ENCODE results near the gene NKX2-1. TPM values are rescaled to one million over a fixed set of nuclear protein-coding genes. Genes with fewer than 3 reads are reported as not detected.
"Not testable (repeated sequence)": the region's sequence is repeated elsewhere in the genome, so short reads cannot be mapped to it uniquely, and the experiment has no call there.

Gene NKX2-1
- total RNA-seq, 1 donor from 2014 or later: not detected

DNA sequence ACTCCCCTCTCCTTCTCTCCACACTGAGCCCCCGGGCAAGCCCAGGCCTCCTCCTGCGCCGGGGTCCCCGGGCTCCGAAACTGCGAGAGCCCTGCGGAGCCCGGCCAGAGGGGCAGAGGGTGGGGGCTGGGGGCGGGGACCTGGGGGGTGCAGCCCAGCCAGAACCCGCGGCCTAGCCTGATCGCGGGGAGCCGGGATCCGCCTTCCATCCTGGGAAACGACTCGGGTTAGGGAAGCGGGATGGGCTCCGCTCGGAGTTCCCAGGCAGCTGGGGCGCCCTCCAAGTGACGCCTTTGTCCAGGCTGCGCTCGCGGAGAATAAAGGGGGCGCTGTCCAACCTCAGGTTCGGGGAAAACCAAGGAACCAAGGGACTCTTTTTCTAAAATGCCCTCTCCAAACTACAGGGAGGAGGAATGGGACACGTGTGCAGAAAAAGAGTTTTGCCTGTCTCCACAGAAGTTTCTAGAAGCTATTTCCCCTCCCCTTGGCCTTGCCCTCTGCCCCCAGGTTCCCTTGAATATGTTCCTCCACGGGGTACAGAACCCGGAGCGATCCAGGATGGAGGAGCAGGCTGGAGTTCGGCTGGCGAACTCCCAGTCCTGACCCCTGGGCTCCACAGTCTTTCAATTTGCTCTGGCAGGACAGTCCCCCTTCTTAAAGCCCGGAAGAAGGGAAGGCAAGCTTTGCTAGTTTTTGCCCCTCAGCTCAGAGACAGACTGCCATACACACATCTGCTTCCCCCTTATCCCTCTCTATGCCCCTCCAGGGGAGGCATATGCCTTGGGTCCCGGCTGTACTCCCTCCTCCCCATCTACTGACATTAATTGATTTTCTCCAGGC is 13.9 kb downstream of the NKX2-1 start:
- no peak for DNase-seq (ENCODE audit: extremely low read depth, low read depth, low spot score)

DNA sequence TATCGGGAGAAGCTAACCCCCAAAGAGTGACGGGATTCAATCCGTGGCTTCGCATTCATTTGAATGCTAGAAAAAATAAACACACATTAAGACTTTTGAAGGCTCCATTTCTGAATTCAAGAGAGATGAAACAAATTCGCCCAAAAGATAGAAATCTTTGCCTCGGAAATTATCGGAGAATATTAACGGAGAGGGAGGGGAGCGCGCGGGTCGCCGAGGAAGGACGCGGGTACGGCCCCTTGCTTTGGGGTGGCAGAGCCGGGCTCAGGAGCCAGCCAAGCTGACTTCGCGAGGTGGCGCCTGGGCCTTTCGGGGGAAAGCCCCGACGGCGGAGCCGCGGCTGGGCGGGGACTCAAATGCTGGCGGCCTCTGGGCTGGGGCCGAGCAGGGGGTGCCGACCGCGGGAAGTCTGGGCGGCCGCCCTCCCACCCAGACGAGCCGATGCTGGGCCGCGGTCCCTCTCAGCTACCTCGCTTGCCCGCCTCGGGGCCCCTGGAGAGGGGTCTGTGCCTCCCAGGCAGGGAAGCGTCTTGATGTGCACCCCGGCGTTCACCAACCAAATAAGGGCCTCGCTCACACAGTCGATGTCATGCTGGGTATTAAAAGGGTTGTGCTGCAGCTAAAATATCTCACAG is 14.7 kb downstream of the NKX2-1 start:
- DNase-seq (ENCODE audit: extremely low read depth, low read depth, low spot score): no peak

GRCh38 chr14:36504771-36505175 is 15.3 kb downstream of the NKX2-1 start:
- no peak for DNase-seq (ENCODE audit: extremely low read depth, low read depth, low spot score)

GRCh38 chr14:36503771-36504741 is 16.0 kb downstream of the NKX2-1 start:
- DNase-seq (ENCODE audit: extremely low read depth, low read depth, low spot score): no peak

DNA sequence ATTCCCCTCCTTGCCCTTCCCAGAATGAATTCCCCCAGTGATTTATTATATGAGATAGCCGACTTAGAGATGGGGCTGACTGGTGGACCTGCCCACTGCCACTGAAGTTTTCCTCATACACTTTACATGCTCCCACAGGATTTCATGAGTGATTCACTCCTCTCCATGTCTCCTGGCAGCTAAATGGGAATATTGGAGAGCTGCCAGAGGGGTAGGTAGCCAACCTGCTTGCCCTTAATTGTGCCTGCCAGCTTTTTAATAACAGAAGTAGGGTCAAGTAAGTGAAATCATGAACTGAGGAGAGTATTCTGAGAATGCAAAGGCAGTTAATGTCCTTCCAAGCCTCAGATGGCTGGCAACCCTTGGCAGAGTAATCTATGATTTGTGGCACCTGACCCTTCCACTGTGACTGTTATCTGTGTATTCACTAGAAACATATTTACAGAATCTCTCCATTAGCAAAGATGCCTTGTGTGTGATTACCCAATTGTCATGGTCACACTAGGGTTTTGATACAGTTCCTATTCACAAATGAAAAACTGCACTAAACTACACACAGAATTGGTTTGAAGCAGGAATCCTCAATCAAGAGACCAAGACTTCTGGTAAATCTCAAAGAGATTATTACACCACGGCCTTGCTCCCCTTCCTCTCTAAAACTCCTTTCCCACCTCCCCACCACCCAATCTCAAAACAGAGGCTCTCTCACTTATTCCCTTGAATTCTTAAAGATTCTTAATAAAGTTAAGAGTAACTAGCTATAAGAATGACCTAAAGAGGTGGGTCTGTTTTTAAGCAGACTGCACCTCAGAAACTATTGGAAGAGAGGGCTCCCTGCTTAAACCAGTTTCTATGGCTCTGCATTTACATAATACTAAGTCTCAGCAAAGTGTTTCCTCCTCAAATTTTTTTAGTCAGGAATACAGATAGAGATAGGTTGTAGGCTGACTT is 17.2 kb downstream of the NKX2-1 start:
- DNase-seq (ENCODE audit: extremely low read depth, low read depth, low spot score): no peak

GRCh38 chr14:36498938-36499337 is 21.1 kb downstream of the NKX2-1 start:
- DNase-seq (ENCODE audit: extremely low read depth, low read depth, low spot score): no peak

- no peak for DNase-seq (ENCODE audit: extremely low read depth, low read depth, low spot score)
Measured at GRCh38 chr14:36496346-36496745, 23.7 kb downstream of the NKX2-1 start.

- no peak for DNase-seq (ENCODE audit: extremely low read depth, low read depth, low spot score)
Measured at GRCh38 chr14:36495666-36496065, 24.4 kb downstream of the NKX2-1 start.

GRCh38 chr14:36493761-36494160 is 26.3 kb downstream of the NKX2-1 start:
- no peak for DNase-seq (ENCODE audit: extremely low read depth, low read depth, low spot score)

DNA sequence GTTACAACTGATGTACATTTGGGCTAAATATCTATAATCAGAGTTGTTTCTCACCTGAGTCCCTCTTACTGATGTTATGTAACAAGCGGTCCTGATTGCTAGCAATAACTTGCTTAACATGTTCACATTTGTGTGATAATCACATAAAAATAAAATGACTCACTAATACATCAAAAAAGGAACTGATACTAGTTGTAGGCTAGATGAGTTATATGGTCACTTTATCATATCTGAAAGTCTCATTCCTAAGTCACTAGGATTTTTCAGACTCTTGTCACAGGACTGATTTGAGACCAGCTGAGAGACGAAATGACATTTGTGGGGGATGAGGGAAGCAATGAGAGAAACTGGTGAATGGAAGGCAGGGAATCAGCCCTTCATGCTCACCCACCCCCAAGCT is 34.3 kb downstream of the NKX2-1 start:
- no peak for DNase-seq (ENCODE audit: extremely low read depth, low read depth, low spot score)

DNA sequence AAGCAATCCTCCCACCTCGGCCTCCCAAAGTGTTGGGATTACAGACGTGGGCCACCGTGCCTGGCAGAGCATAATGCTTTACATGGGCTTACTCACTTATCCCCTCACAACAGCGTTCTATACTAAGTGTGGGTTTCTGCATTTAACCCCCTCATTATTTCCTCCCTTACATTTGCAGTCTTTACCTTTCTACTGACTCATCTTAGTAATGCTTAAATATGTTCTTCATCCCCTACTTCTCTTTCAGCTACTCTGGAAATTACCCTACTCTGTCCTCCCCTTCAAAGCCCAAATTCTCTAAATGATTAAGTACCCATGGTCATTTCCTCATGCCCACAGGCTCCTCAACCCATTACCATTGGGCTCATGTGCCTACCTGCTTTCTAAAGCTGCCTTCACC is 40.7 kb downstream of the NKX2-1 start:
- DNase-seq (ENCODE audit: extremely low read depth, low read depth, low spot score): no peak

DNA sequence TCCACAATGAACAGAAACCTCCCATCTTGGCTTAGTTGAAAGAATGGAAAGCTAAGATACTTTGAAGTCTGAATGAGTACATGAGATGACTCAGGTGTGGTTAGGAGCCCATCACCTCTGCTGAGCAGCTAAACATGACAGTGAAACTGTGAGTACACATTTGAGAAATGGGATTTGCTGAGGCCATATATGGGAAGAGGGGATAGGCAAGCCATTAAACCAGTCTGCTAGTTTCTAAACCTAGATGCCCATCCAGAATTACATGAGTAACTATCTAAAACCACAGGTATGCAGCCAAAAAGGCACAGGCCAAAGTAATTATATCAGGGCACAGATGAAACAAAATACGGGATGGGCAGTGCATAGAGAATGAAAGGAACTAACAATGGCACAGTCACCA is 41.2 kb downstream of the NKX2-1 start:
- no peak for DNase-seq (ENCODE audit: extremely low read depth, low read depth, low spot score)

GRCh38 chr14:36477266-36477665 is 42.8 kb downstream of the NKX2-1 start:
- no peak for DNase-seq (ENCODE audit: extremely low read depth, low read depth, low spot score)

DNA sequence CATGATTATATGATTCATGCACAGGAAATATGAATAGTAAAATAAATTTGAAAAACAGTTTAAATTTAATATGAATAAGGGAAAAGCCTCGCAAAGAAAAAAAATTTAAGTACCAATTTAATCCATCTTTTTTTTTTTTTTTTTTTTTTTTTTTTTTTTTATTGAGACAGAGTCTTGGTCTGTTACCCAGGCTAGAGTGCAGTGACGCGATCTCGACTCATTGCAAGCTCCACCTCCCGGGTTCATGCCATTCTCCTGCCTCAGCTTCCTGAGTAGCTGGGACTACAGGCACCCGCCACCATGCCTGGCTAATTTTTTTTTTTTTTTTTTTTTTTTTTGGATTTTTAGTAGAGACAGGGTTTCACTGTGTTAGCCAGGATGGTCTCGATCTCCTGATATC is 44.0 kb downstream of the NKX2-1 start:
- not testable (repeated sequence) for DNase-seq (ENCODE audit: extremely low read depth, low read depth, low spot score)

DNA sequence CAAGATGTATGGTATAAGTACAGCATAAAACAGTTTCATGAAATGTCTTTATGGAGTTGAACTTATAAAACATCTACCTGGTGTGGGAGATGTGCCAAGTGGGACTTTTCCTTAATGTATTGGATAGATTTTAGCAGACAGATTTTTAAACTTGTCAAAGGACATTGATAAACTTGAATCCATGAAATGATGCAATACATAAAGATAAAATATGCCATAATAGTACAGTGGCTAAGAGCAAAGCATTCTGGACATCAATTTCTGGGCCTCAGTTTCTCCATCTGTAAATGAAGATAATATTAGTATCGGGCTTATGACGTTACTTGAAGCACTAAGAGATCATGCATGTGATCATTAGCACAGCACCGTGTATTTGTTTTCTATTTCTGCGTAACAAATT is 45.4 kb downstream of the NKX2-1 start:
- DNase-seq (ENCODE audit: extremely low read depth, low read depth, low spot score): no peak

DNA sequence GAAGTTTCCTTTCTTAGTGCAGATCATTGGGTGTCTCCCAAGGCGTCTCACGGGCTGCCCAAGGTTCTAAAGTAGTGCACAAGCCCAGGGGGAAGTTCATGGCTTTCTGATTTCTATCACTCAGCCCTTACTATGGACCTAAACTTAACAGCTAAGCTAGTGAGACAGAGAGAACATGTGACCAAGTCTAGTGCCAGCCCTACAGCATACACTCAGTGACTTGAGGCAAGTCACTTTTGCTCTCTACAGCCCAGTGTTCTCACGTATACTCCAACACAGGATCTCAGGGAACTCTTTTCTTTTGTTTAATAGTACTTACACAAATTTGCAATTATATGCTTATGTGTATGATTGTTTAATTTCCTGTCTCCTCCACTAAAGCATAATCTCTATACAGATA is 48.6 kb downstream of the NKX2-1 start:
- no peak for DNase-seq (ENCODE audit: extremely low read depth, low read depth, low spot score)

DNA sequence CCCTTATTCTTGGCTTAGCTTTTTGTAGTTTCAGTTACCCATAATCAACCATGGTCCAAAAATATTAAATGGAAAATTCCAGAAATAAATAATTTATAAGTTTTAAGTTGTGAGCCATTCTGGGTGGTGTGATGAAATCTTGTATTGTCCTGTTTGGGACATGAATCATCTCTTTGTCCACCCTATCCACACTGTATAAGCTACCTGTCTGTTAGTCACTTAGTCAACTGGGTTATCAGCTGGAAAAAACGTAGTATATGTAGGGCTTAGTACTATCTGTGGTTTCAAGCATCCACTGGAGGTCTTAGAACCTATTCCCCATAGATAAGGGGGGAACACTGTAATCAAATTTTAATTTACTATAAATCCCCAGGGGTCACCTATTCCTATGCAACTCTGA is 52.7 kb downstream of the NKX2-1 start:
- no peak for DNase-seq (ENCODE audit: extremely low read depth, low read depth, low spot score)

All from glomerular endothelial cell (primary cell).